Measurements from ENCODE around the gene PPP1R8. TPM values are rescaled to one million over a fixed set of nuclear protein-coding genes. Genes with fewer than 3 reads are reported as not detected.

PPP1R8 gene
- total and polyA plus RNA-seq, 4 donors = 43.8 to 57.5 (median 53.8) TPM

DNA sequence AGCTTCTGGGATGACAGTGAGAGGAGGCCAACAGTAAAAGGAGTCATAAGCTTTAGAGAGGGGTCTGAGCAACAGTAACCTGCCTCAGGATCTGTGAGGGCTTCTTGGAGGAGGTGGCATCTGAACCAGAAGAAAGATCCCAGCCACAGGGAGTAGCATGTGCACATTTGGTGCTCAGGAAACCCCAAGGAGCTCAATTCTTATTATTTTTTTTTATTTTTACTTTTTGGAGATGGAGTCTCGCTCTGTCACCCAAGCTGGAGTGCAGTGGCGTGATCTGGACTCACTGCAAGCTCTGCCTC lies 46.5 kb downstream of the PPP1R8 start:
- Histone ChIP-seq H3K9me3 (ENCODE audit: control insufficient read depth, insufficient read depth, low read length) (no peaks in the 10 kb centered on the region), H3K36me3 (ENCODE audit: control insufficient read depth, insufficient read depth, low read length) (peaks cover 11% of the 10 kb centered on the region), H3K4me1 (ENCODE audit: control insufficient read depth, insufficient read depth, low read length) (peaks cover 15% of the 10 kb centered on the region), H3K4me3 (ENCODE audit: low read depth, low read length) (no peak overlapping the region), H3K27me3 (ENCODE audit: control insufficient read depth, insufficient read depth, low read length) (no peaks in the 10 kb centered on the region), H3K27ac (ENCODE audit: low read depth, low read length) (no peak overlapping the region)
- DNase-seq (ENCODE audit: low read depth in 4 of 6, low spot score in 6 of 6) = no peak
- WGBS (ENCODE audit: insufficient coverage) = no CpG with 5 or more reads among the region's 2 CpGs

DNA sequence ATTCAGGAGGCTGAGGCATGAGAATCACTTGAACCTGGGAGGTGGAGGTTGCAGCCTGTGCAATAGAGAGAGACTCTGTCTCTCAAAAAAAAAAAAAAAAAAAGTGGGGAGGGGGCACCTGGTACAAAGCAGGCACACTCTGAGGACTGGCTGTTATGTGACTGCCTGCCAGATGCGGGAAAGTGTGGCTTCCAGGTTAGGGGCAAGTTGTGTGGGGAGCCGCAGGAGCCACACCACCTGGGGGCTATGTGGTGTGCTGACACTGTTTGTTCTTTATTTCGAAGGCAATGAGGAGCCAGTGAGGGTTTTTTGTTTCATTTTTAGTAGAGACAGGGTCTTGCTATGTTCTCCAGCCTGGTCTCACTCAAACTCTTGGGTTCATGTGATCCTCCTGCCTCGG lies 47.5 kb downstream of the PPP1R8 start:
- Histone ChIP-seq H3K4me1 (ENCODE audit: control insufficient read depth, insufficient read depth, low read length) (peaks cover 8% of the 10 kb centered on the region), H3K36me3 (ENCODE audit: control insufficient read depth, insufficient read depth, low read length) (peaks cover 16% of the 10 kb centered on the region), H3K4me3 (ENCODE audit: low read depth, low read length) (no peak overlapping the region), H3K9me3 (ENCODE audit: control insufficient read depth, insufficient read depth, low read length) (no peaks in the 10 kb centered on the region), H3K27me3 (ENCODE audit: control insufficient read depth, insufficient read depth, low read length) (no peaks in the 10 kb centered on the region), H3K27ac (ENCODE audit: low read depth, low read length) (no peak overlapping the region)
- 82% methylated on average over 2 of the region's 4 CpGs for WGBS (ENCODE audit: insufficient coverage)
- no peak for DNase-seq (ENCODE audit: low read depth in 4 of 6, low spot score in 6 of 6)

DNA sequence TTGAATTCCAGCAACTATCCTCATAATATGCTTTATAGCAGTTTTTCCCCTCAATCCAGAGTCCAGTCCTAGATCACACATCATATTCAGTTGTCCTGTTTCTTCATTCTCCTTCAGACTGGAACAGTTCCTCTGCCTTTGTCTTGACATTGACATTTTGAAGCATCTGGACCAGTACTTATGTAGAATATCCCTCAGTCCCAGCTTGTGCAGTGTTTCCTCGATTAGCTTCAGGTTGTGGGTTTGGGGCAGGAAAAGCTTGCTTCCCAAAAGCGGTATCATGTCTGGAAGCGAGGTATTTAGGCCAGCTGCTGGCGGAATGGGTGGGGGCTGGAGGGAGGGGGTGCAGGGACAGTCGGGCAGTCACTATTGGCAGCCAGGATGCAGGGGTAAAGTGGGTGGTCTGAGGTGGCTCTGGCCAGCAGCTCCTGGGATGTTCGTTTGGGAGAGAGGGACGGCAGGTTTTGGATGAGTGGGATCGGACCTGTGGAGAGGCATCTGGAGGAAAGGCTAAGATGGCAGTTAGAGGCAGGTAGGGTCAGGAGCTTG lies 48.3 kb downstream of the PPP1R8 start:
- no peak overlapping the region for H3K4me3 ChIP-seq (ENCODE audit: low read depth, low read length)
- H3K36me3 ChIP-seq (ENCODE audit: control insufficient read depth, insufficient read depth, low read length) = peaks cover 19% of the 10 kb centered on the region
- WGBS (ENCODE audit: insufficient coverage) = 72% methylated on average over 8 of the region's 8 CpGs
- H3K27me3 ChIP-seq (ENCODE audit: control insufficient read depth, insufficient read depth, low read length) = no peaks in the 10 kb centered on the region
- no peak for DNase-seq (ENCODE audit: low read depth in 4 of 6, low spot score in 6 of 6)
- H3K4me1 ChIP-seq (ENCODE audit: control insufficient read depth, insufficient read depth, low read length) = peaks cover 6% of the 10 kb centered on the region
- no peak overlapping the region for H3K27ac ChIP-seq (ENCODE audit: low read depth, low read length)
- H3K9me3 ChIP-seq (ENCODE audit: control insufficient read depth, insufficient read depth, low read length) = no peaks in the 10 kb centered on the region

DNA sequence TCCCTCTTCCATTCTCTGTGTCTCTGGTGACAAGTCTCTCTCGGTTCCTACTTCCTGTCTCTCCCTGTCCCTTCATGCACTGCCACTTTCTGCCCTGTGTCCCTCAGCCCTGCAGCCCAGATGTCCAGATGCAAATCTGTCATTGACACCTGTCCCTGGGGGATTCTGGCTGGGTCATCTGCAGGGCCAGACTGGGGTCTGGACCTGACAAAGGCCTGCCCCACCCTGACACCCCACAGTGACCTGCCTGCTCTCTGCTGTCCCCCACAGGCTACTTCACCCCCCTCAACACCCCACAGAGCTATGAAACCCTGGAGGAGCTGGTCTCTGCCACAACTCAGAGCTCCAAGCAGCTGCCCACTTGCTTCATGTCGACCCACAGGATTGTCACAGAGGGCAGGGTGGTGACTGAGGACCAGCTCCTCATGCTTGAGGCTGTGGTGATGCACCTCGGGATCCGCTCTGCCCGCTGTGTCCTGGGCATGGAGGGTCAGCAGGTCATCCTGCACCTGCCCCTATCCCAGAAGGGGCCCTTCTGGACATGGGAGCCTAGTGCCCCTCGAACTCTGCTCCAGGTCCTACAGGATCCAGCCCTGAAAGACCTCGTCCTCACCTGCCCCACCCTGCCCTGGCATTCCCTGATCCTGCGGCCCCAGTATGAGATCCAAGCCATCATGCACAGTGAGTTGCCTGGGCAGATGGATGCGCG lies 48.9 kb downstream of the PPP1R8 start:
- Histone ChIP-seq H3K27me3 (ENCODE audit: control insufficient read depth, insufficient read depth, low read length) (no peaks in the 10 kb centered on the region), H3K4me3 (ENCODE audit: low read depth, low read length) (no peak overlapping the region), H3K4me1 (ENCODE audit: control insufficient read depth, insufficient read depth, low read length) (peaks cover 6% of the 10 kb centered on the region), H3K27ac (ENCODE audit: low read depth, low read length) (no peak overlapping the region), H3K36me3 (ENCODE audit: control insufficient read depth, insufficient read depth, low read length) (peaks cover 20% of the 10 kb centered on the region), H3K9me3 (ENCODE audit: control insufficient read depth, insufficient read depth, low read length) (no peaks in the 10 kb centered on the region)
- DNase-seq (ENCODE audit: low read depth in 4 of 6, low spot score in 6 of 6) = no peak
- WGBS (ENCODE audit: insufficient coverage) = 83% methylated on average over 8 of the region's 10 CpGs

DNA sequence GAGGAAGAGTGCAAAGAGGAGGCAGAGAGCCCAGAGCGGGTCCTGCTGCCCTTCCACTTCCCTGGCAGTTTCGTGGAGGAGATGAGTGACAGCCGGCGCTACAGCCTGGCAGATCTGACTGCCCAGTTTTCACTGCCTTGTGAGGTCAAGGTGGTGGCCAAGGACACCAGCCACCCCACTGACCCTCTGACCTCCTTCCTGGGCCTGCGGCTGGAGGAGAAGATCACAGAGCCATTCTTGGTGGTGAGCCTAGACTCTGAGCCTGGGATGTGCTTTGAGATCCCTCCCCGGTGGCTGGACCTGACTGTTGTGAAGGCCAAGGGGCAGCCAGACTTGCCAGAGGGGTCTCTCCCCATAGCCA lies 51.9 kb downstream of the PPP1R8 start:
- H3K4me3 ChIP-seq (ENCODE audit: low read depth, low read length) = no peak overlapping the region
- no peak for DNase-seq (ENCODE audit: low read depth in 4 of 6, low spot score in 6 of 6)
- H3K27ac ChIP-seq (ENCODE audit: low read depth, low read length) = no peak overlapping the region
- 93% methylated on average over 3 of the region's 6 CpGs for WGBS (ENCODE audit: insufficient coverage)
- H3K36me3 ChIP-seq (ENCODE audit: control insufficient read depth, insufficient read depth, low read length) = peaks cover 20% of the 10 kb centered on the region
- no peaks in the 10 kb centered on the region for H3K27me3 ChIP-seq (ENCODE audit: control insufficient read depth, insufficient read depth, low read length)
- H3K9me3 ChIP-seq (ENCODE audit: control insufficient read depth, insufficient read depth, low read length) = no peaks in the 10 kb centered on the region
- no peaks in the 10 kb centered on the region for H3K4me1 ChIP-seq (ENCODE audit: control insufficient read depth, insufficient read depth, low read length)

DNA sequence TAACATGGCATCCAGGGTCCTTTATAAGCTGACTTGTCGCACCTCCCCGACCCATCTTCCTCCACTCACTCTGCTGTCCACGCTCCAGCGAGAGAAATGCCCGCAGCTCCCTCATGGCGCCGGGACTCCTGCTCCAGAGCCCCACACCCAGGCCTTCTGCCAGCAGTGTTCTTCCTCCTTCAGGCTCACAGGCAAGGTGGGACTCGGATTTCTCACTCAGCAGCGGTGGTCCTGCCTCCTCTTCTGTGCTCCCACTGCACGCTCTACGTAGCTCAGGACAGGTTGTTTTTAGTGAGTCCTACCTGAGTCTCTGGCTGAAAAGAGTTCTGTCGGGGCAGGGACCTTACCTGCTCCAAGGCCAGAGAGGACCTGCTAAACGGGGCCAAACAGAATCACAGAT lies 53.0 kb downstream of the PPP1R8 start:
- no peak overlapping the region for H3K4me3 ChIP-seq (ENCODE audit: low read depth, low read length)
- H3K4me1 ChIP-seq (ENCODE audit: control insufficient read depth, insufficient read depth, low read length) = no peaks in the 10 kb centered on the region
- DNase-seq (ENCODE audit: low read depth in 4 of 6, low spot score in 6 of 6) = no peak
- no peaks in the 10 kb centered on the region for H3K9me3 ChIP-seq (ENCODE audit: control insufficient read depth, insufficient read depth, low read length)
- 91% methylated on average over 13 of the region's 13 CpGs for WGBS (ENCODE audit: insufficient coverage)
- no peak overlapping the region for H3K27ac ChIP-seq (ENCODE audit: low read depth, low read length)
- H3K27me3 ChIP-seq (ENCODE audit: control insufficient read depth, insufficient read depth, low read length) = no peaks in the 10 kb centered on the region
- H3K36me3 ChIP-seq (ENCODE audit: control insufficient read depth, insufficient read depth, low read length) = peaks cover 20% of the 10 kb centered on the region

DNA sequence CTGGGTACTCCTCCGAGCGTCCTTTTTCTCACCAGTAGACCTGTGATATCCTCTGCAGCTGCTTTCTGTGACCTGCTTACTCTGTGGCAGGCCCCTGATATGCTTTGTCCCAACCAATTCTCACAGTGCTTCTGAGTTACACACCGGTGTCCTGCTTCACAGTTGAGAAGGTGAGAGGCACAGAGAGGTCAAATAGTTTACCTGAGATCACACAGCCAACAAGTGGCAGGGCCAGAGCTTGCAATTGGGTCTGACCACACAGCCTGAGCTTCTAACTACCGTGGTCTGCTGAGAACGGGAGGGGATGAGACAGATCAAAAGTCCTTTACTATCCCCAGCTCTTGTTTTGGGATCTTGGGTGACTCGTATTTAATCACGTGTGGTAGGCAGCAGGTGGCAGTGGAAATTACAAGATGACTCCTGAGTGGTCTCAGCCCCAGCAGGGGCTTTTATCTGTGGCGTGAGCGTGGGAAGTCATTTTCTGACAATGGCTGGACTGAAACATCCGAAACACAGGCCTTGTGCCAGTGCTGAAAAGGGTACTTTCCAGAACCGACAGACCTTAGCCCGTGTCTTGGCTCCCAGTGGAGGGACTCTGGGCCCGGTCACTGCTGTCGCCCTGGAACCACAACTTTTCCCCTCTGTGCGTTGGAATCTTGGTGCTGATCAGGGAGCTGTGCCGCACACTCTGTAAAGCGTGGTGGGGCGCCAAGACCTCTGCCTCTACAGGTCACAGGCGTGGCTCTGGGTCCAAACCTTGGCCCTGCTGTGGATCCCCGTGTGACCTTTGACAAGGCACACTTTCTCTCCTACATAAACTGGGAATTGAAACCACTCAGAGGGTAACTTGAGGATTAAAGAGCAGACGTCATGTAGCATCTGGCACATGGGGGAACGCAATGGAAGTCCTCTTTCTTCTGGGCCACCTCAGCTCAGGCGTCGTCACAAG lies 53.7 kb downstream of the PPP1R8 start:
- Histone ChIP-seq H3K36me3 (ENCODE audit: control insufficient read depth, insufficient read depth, low read length) (peaks cover 27% of the 10 kb centered on the region), H3K4me1 (ENCODE audit: control insufficient read depth, insufficient read depth, low read length) (no peaks in the 10 kb centered on the region), H3K27me3 (ENCODE audit: control insufficient read depth, insufficient read depth, low read length) (no peaks in the 10 kb centered on the region), H3K27ac (ENCODE audit: low read depth, low read length) (no peak overlapping the region), H3K4me3 (ENCODE audit: low read depth, low read length) (no peak overlapping the region), H3K9me3 (ENCODE audit: control insufficient read depth, insufficient read depth, low read length) (no peaks in the 10 kb centered on the region)
- no peak for DNase-seq (ENCODE audit: low read depth in 4 of 6, low spot score in 6 of 6)
- WGBS (ENCODE audit: insufficient coverage) = 83% methylated on average over 24 of the region's 24 CpGs

DNA sequence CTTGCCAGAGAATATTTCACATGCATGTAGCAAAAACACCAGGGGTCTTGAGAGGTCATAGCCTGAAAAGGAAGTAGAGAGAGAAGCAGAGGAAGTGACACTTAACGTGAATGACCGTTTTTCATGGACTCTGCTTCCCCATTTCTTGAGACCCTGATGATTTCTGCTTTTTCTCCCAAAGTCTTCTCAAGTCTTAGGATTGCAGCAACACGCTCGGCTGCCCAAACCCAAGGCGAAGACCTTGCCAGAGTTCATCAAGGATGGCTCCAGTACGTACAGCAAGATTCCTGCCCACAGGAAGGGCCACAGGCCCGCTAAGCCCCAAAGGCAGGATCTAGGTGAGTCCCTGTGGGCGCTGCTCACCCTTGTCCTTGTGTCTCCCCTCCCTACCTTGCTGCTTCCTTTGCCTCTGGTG lies 54.5 kb downstream of the PPP1R8 start:
- WGBS (ENCODE audit: insufficient coverage) = 85% methylated on average over 8 of the region's 8 CpGs
- Histone ChIP-seq H3K4me3 (ENCODE audit: low read depth, low read length) (no peak overlapping the region), H3K27ac (ENCODE audit: low read depth, low read length) (no peak overlapping the region), H3K36me3 (ENCODE audit: control insufficient read depth, insufficient read depth, low read length) (peaks cover 32% of the 10 kb centered on the region), H3K9me3 (ENCODE audit: control insufficient read depth, insufficient read depth, low read length) (no peaks in the 10 kb centered on the region), H3K27me3 (ENCODE audit: control insufficient read depth, insufficient read depth, low read length) (no peaks in the 10 kb centered on the region), H3K4me1 (ENCODE audit: control insufficient read depth, insufficient read depth, low read length) (no peaks in the 10 kb centered on the region)
- DNase-seq (ENCODE audit: low read depth in 4 of 6, low spot score in 6 of 6) = no peak

DNA sequence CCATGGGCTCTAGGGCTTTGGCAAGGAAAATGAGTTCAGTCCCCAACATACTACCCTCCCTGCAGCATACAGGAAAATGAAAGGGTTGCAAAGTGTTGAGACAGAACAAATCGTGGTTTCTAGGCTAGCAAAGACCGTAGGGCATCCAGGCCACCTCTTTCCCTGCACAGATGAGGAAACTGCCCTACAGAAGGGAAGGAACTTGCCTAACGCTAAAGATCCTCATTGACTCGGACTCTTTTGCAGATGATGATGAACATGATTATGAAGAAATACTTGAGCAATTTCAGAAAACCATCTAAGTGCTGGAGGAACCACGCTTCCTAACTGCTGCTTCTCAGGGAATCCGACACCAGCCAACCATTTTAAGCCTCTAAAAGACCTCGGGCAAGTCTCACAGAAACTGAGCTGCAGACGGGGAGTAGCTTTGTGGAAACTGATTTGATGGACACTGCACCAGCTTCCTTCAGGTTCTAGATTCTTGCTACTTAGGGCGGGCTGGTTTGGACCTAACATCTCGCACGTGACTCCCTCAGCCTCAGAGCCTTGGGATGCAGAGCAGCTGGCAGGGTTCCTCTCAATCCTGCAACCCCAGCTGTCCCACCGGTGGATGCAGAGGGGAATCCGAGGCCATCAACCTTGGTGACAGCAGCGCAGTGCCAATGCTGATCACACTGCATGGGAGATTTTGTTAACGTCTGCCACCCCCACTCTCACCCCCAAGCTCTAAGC lies 55.2 kb downstream of the PPP1R8 start:
- DNase-seq (ENCODE audit: low read depth in 4 of 6, low spot score in 6 of 6) = no peak
- Histone ChIP-seq H3K4me1 (ENCODE audit: control insufficient read depth, insufficient read depth, low read length) (no peaks in the 10 kb centered on the region), H3K9me3 (ENCODE audit: control insufficient read depth, insufficient read depth, low read length) (no peaks in the 10 kb centered on the region), H3K4me3 (ENCODE audit: low read depth, low read length) (no peak overlapping the region), H3K27ac (ENCODE audit: low read depth, low read length) (no peak overlapping the region), H3K36me3 (ENCODE audit: control insufficient read depth, insufficient read depth, low read length) (peaks cover 35% of the 10 kb centered on the region), H3K27me3 (ENCODE audit: control insufficient read depth, insufficient read depth, low read length) (no peaks in the 10 kb centered on the region)
- WGBS (ENCODE audit: insufficient coverage) = 94% methylated on average over 10 of the region's 15 CpGs

Data from spinal cord (tissue), 10 donors.